Prostate gland (tissue), 2 donors: ENCODE results near the gene NR0B1.

Experiments used
- POLR2A ChIP-seq: fragments of 450-650 bp; IDR thresholded peaks from one replicate; pipeline ENCODE4 v1.6.1; 2016; ENCODE audit warnings: antibody characterized with exemption, mild to moderate bottlenecking
- TF ChIP-seq, protein P1 (sequence below), 4 experiments: fragments of 200-600 bp in 2 of 4; fragments of 450-650 bp in 2 of 4; sonication (generic) in 2 of 4; IDR thresholded peaks; 1 replicate in 3 of 4; 2 replicates in 1 of 4; pipeline ENCODE4 v1.5.1; 2016 to 2019; ENCODE audit warnings: antibody characterized with exemption in 4 of 4, mild to moderate bottlenecking in 2 of 4, moderate library complexity in 2 of 4

DNA sequence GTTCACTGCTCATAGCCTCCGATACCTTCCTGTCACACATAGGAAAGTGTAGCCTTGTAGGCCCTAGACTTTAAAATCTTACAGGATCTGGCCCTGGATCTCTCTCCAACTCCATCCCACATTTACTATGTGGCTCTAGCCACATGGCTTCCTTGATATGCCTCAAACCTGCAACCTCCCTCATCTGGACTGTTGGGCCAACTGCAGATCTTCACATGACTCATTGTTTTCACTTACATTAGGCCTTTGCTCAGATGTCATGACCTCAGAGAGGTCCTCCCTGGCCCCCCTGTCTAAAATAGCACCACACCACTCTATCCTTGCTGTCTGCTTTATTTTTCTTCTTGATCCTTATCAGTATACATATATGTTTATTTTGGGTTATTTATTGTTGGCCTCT is 8.1 kb upstream of the NR0B1 start:
- no peak for TF ChIP-seq POLR2A
- TF ChIP-seq, protein P1, sequence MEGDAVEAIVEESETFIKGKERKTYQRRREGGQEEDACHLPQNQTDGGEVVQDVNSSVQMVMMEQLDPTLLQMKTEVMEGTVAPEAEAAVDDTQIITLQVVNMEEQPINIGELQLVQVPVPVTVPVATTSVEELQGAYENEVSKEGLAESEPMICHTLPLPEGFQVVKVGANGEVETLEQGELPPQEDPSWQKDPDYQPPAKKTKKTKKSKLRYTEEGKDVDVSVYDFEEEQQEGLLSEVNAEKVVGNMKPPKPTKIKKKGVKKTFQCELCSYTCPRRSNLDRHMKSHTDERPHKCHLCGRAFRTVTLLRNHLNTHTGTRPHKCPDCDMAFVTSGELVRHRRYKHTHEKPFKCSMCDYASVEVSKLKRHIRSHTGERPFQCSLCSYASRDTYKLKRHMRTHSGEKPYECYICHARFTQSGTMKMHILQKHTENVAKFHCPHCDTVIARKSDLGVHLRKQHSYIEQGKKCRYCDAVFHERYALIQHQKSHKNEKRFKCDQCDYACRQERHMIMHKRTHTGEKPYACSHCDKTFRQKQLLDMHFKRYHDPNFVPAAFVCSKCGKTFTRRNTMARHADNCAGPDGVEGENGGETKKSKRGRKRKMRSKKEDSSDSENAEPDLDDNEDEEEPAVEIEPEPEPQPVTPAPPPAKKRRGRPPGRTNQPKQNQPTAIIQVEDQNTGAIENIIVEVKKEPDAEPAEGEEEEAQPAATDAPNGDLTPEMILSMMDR (IDR thresholded peaks at IDR 0.05): no peak
